ENCODE measurements around the gene LRRC73. TPM values are rescaled to one million over a fixed set of nuclear protein-coding genes. Genes with fewer than 3 reads are reported as not detected.
A peak's percentile ranks its signal among the peaks of the same experiment; 100 is the strongest.

Gene LRRC73
- total and polyA plus RNA-seq, 9 of the 15 experiments (the other 6 are each of a cell fraction or from before 2014, with no cell fraction given), result 0.07 to 0.55 (median 0.16) TPM; not detected in 3

DNA sequence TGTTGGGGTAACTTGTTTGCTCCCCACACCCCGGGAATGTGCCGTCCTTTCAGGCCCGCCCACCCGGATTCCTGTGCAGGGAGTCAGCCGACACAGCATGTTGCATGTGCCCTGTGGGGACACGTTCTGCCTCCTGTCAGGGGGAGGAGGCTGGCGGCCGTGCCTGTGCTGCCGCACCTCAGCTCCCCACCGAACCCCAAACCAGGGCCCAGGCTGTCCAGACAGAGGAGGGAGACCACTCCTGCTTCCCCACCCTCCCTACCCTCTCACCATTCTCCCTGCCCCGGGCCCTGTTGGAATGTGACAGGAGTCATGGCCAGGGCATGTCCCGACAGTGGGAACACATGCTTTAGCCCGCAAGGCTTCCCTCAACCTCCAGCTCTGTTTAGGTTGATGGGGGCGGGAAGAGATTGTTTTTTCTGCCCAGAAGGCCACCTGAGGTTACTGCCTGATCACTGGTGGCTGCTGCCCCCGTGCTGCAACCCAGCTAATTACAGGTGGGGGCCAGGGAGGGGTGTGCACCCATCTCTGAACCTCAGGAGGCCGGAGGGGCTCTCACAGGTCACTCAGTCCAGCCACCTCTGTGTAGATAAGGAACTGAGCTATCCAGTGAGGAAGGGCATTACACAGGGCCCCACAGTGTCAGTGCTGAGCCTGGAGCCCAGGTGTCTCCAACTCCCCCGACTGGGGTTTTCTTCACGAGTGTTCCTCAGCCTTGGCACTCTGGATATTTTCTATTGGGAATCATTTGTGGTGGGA is 13.6 kb downstream of the LRRC73 start (continued):
- TF ChIP-seq BRF2 (IDR thresholded peaks at IDR 0.05; ENCODE audit: borderline replicate concordance, insufficient read depth, insufficient read length), result no peak
- TF ChIP-seq SMARCE1 (IDR thresholded peaks at IDR 0.05), result no peak
- TF ChIP-seq, protein P1, sequence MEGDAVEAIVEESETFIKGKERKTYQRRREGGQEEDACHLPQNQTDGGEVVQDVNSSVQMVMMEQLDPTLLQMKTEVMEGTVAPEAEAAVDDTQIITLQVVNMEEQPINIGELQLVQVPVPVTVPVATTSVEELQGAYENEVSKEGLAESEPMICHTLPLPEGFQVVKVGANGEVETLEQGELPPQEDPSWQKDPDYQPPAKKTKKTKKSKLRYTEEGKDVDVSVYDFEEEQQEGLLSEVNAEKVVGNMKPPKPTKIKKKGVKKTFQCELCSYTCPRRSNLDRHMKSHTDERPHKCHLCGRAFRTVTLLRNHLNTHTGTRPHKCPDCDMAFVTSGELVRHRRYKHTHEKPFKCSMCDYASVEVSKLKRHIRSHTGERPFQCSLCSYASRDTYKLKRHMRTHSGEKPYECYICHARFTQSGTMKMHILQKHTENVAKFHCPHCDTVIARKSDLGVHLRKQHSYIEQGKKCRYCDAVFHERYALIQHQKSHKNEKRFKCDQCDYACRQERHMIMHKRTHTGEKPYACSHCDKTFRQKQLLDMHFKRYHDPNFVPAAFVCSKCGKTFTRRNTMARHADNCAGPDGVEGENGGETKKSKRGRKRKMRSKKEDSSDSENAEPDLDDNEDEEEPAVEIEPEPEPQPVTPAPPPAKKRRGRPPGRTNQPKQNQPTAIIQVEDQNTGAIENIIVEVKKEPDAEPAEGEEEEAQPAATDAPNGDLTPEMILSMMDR (IDR thresholded peaks at IDR 0.05 in 2 of 3, conservative IDR thresholded peaks at IDR 0.05 in 1 of 3; ENCODE audit: insufficient read depth in 2 of 3, low read depth in 1 of 3, low read length in 3 of 3), result peak; percentile 90 to 94 (median 94)
- peak; percentile 50 for TF ChIP-seq PCBP1 (IDR thresholded peaks at IDR 0.05; ENCODE audit: low read depth, low read length, poor library complexity, severe bottlenecking)
- no peak for TF ChIP-seq ZNF584 (CRISPR knock-in tag; IDR thresholded peaks at IDR 0.05; ENCODE audit: low read depth)
- TF ChIP-seq BRF1 (IDR thresholded peaks at IDR 0.05; ENCODE audit: borderline replicate concordance, extremely low read depth, insufficient read length), result no peak
- peak; percentile 25; the same call in 1 of the 2 replicates for TF ChIP-seq CREM (IDR thresholded peaks at IDR 0.05; ENCODE audit: low read depth)
- TF ChIP-seq, protein P2, sequence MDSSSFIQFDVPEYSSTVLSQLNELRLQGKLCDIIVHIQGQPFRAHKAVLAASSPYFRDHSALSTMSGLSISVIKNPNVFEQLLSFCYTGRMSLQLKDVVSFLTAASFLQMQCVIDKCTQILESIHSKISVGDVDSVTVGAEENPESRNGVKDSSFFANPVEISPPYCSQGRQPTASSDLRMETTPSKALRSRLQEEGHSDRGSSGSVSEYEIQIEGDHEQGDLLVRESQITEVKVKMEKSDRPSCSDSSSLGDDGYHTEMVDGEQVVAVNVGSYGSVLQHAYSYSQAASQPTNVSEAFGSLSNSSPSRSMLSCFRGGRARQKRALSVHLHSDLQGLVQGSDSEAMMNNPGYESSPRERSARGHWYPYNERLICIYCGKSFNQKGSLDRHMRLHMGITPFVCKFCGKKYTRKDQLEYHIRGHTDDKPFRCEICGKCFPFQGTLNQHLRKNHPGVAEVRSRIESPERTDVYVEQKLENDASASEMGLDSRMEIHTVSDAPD (CRISPR knock-in tag; IDR thresholded peaks at IDR 0.05), result no peak
- TF ChIP-seq CBX3 (IDR thresholded peaks at IDR 0.05; ENCODE audit: borderline replicate concordance in 1 of 2, low read length in 2 of 2), result no peak
- TF ChIP-seq SAP30 (IDR thresholded peaks at IDR 0.05; ENCODE audit: borderline replicate concordance, insufficient read depth, low read depth, low read length, poor library complexity, severe bottlenecking), result no peak
- TF ChIP-seq ZNF512 (tag; IDR thresholded peaks at IDR 0.05), result no peak
- no peak for TF ChIP-seq SMAD1 (IDR thresholded peaks at IDR 0.05; ENCODE audit: low read depth, low read length, partially characterized antibody)
- TF ChIP-seq, protein P3, sequence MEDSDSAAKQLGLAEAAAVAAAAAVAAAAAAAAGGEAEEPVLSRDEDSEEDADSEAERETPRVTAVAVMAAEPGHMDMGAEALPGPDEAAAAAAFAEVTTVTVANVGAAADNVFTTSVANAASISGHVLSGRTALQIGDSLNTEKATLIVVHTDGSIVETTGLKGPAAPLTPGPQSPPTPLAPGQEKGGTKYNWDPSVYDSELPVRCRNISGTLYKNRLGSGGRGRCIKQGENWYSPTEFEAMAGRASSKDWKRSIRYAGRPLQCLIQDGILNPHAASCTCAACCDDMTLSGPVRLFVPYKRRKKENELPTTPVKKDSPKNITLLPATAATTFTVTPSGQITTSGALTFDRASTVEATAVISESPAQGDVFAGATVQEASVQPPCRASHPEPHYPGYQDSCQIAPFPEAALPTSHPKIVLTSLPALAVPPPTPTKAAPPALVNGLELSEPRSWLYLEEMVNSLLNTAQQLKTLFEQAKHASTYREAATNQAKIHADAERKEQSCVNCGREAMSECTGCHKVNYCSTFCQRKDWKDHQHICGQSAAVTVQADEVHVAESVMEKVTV (CRISPR knock-in tag; IDR thresholded peaks at IDR 0.05), result peak; percentile 73
- no peak for TF ChIP-seq CREB1 (IDR thresholded peaks at IDR 0.05)
- no peak for TF ChIP-seq CREB1 (CRISPR knock-in tag; IDR thresholded peaks at IDR 0.05)
- no peak for TF ChIP-seq ZNF507 (tag; conservative IDR thresholded peaks at IDR 0.05)

Measured in K562 (cell line).